DMS79 (cell line): ENCODE measurements around the gene TLK1.
A peak's percentile ranks its signal among the peaks of the same experiment; 100 is the strongest.

Experiments used
- DNase-seq: peaks from one replicate; lab custom pipeline; 2025; lab: John Stamatoyannopoulos, UW

Gene TLK1

DNA sequence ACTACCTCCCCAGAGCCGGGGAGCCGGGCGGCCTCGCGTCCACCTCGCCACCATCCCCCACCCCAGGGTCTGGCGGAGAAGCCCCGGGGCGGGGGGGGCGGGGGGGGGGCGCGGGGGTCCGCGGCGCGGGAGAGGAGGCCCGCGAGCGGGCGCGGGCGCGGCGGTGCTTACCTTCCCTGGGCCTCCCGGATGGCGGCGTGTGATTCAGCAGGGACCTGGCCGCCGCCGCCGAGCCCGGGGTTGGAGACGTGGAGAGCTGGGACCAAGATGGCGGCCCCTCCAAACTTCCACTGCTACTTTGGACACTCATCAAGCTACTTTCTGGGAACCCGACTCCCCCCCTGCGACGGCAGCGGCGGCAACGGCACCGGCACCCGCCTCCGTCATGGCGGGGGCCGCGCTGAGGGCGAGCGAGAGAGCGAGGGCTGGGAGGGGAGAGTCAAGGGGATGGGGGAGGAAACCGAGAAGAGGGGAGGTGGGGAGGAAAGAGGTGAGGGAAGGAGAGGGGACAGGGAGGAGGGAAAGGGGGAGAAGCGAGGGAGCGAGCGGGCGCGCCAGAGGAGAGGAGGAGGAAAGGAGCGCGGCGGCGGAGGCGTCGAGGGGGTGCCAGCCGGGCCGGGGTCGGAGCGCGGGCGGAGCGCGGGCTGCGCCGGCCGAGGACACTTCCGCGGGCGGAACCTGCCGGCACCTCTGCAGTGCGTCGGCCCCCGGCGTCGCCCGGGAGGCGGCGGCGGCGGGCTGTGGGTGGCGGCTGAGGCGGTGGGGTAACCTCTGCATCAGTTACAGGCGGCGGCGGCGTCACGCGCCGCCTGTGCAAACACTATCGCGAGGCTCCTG, at the start of gene TLK1:
Gene TLK1 (minus strand): TSS at position 775 of the 837 bp plus-strand sequence. CDS start 465 bp downstream, at position 310.
- peak; percentile 75 for DNase-seq

DNA sequence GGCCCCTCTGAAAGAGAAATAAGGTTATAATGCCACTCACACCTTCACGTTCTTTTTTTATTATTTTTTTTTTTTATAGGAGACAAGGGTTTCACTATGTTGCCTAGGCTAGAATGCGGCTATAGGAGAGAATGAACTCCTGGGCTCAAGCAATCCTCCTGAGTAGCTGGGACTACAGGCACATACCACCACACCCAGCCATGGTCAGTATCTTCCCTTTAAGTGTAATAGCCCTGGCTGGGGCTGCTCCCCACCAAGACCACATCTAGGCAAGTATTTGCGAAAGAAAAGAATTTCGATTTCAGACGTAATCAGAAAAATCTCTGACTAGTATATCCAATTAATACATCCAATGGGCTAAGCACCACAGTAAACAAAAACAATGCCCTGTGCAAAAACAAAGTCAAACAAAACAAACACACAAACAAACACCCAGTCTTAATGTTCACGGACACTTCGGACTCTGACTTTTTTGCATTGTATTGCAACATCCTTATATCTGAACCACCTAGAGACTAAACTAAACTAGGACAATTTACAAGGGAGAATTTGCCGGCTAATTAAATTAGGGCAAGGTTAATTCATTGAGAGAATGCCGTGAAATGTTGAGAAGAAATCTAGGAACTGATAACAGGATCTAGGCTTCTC, 49.6 kb upstream of the TLK1 start:
- DNase-seq = no peak

DNA sequence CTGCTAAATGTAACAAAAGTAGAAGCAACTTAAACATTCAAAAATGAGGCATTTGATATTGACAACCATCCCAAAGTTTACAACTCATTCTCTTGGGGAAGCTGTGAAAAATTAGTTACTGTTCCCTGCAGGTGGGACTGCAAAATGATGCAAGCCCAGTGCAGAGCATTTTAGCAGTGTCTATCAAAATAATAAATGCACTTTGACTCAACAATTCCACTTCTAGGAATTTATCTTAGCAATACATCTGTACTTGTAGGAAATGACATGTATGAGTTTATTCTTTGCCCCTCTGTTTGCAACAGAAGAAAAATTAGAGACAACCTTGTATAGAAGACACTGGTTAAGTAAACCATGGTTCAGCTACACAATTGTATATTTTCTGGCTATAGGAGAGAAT, 48.0 kb upstream of the TLK1 start:
- no peak for DNase-seq

DNA sequence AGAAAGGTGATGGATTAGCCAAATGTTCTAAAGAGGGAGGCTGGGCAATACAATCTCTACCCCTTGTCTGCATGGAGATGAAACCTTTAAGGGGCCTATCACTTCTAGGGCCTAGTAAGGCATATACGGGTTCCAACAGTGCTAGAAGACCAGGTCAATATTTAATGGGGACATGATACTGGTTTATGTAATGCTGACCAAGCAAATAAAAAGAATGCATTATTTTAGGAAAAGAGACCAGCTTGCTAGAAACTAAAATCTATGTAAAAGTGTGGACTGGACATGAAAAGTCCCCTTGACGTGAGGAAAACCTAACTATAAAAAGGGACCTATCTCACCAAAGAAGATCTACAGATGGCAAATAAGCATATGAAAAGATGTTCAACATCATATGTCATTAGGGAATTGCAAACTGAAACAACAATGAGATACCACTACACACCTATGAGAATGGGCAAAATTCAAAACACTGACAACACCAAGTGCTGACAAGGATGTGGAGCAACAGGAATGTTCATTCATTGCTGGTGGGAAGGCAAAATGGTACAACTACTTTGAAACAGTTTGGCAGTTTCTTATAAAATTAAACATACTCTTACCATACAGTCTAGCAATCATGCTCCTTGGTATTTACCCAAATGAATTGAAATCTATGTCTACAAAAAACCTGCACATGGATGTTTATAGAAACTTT, 45.9 kb upstream of the TLK1 start:
- DNase-seq = no peak

DNA sequence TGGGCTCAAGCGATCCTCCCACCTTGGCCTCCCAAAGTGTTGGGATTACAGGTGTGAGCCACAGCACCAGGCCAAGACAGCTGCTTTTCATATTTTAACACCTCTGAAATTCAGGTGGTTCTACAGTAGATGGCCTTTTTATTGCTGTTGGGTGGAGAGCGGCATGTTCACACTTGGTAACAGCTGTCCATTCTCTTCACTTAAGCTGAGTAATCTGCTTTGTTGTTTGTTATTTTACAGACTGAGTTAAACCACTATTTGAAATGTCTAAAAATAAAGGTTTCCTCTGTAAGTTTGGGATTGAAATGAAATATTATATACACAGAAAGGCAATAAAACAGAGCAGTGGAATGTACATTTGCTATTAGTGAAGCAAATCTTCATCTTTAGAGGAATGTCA, 44.9 kb upstream of the TLK1 start:
- no peak for DNase-seq

DNA sequence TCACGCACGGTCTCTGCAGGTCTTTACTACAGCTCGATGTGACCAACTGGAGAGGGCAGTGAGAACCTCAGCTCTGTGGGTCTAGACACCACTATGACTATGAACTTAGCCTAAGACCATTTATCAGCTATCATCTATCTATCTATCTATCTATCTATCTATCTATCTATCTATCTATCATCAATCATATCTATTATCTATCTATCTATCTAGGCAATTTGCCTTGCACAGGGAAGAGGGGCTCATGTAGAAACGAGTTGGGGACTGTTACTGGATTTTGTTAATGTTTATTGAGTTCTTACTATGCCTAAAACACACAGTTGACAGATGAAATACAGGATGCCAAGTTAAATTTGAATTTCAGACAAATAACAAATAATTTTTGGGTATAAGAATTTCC, 41.1 kb upstream of the TLK1 start:
- no peak for DNase-seq

DNA sequence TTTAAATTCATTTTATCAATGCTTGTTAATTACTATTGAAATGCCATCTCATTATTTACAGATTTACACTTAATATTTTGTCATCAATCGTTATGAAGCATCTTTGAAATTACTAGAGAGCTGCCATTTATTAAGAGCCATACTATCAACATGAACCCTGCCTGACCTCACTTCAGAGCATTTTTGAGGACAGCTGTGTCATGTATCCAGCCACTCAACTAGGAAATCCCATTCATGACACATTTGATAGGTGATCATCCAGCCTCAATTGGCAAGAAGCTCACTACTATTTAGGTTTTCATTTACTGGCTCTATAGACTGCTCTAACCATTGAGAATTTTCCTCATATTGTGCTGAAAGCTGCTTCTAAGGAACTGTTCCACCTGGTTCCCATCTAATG, 40.6 kb upstream of the TLK1 start:
- no peak for DNase-seq

DNA sequence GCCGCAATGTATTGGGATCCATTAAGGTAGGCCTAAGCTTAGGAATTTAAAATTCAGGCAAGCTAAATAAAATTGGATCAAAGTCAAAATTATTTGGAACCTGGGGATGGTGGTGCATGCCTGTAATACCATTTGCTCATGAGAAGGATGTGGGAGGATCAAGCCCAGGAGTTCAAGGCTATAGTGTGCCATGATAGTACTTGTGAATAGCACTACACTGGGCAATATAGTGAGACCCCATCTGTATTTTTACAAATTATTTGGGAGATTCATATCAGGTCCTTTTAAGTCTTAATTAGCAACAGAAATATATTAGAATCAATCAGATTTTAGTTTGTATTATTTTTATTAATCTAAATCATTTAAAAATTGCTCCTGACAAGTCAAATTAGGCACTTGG, 39.8 kb upstream of the TLK1 start:
- no peak for DNase-seq

DNA sequence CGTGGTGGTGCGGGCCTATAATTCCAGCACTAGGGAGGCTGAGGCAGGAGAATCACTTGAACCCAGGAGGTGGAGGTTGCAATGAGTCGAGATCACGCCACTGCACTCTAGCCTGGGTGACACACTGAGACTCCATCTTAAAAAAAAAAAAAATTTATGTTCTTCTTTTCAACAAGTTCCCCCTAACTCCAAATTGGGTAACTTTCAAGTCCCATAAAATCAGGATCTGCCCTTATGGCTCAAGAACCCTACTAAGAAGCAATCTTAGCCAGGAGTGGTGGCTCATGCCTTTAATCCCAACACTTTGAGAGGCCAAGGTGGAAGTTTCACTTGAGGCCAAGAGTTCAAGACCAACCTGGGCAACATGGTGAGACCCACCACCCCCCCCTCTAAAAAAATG, 30.3 kb upstream of the TLK1 start:
- no peak for DNase-seq

DNA sequence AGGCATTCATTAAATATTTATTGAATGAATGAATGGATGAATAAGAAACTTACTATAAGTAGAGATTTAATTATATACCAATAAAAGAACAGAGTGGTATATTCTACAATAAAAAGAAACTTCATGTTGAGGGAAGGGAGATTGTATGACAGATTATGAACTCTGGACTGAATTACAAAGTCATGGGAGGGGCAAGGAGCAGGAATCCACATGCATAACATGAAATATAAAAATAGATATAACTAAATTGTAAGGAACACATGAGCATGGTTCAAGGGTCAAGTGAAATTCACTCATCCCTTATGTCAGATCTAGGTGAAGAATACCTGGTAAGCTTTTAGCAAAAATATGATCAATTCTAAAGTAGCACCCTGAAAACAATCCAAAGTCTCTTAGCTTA, 27.1 kb upstream of the TLK1 start:
- DNase-seq = no peak

DNA sequence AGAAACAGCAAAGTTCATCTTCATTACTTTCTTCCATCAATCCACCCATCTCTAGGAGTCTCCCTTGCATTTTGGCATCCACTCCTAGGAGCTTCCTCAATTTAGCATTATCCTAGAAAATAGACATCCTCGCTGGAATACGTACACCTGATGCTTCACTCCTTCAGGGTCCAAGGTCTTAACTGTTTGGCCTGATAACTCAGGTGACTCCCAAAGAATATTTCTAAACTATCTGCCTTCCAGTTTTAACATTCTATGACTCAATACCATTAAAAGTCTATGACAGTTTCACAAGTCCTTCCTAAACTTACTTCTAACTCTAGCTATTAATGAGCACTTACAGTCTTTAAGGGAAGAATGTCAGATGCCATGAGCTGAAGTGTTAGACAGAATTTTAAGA, 26.5 kb upstream of the TLK1 start:
- DNase-seq = no peak

DNA sequence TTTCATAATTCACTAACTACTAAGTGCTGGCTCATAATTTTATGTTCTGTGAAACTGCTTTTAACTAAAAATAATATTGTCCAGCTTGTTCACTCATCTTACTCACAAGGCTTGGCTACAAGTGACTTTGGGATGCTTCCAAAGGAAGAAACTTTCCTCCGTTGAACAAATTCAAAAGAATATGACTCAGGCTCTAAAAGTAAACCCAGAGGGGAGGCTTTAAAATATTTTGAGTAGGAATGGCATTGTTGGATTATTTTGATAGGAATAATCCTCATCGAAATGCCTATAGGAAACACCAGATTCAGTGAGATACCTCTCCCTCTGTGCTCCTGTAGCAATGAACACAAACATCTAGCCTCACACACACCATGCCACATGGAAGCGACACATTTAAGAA, 25.2 kb upstream of the TLK1 start:
- no peak for DNase-seq

DNA sequence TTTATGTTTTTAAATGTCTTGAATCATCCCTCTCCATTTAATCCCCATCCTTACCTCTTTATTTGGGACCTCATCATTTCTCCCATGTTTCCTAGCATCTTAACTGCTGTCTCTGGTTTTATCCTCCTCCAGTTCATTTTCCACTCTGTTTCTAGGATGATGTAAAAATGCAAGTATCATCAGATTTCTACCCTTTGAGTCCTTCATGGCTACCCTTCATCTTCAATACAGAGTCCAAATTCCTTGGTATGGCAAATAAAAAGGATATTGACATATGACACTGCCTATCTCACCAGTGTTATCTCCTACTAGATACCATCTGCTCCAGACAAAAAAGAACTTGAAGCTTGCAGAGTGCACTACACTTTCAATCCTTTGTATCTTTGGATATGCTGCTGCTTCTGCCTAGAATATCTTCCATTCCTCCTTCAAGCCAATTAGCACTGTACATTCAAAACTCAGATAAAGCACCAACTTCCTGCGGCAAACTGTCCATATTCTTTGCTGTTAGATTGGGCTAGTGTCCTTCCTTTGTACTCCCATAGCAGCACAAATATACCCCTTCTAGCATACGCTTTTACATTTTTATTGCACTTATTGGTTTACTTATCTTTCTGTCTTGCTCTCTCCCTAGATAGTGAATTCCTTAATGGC, 24.6 kb upstream of the TLK1 start:
- DNase-seq = no peak

DNA sequence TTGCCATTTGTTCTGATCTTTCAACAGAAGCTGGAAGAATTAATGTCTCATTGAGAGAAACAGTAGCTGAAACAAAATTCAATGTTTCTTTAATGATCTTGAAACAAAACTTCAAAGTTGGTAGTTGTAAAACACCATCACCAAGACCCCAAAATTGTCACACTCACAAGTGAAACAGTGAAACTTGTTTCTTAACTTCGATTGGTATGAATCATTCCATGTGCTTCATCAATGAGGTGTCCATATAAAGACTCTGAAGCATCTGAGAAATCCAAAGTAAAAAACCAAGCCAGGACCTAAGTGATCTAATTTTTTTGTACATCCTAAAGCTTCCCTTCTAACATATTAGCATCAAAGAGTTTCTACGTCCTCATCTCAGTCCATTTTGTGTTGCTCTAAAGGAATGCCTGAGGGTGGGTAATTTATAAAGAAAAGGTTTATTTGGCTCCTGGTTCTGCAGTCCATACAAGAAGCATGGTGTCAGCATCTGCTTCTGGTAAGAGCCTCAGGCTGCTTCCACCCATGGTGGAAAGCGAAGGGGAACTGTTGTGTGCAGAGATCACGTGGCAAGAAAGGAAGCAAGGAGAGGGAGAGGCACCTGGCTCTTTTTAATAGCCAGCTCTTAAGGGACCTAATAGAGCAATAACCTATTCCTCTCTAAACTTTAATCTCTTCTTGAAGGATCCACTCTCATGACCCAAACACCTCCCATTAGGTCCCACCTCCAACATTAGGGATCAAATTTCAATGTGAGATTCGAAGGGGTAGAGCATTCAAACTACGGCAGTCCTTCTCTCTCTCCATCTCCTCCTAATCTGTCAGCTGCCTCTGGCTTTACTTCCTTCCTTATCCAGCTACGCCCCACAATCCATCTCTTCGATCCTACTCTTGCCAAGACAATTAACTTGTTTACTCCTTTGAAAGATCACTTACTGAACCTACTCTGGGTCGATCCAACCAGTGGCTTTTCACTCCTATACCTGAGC, 20.7 kb upstream of the TLK1 start:
- no peak for DNase-seq

DNA sequence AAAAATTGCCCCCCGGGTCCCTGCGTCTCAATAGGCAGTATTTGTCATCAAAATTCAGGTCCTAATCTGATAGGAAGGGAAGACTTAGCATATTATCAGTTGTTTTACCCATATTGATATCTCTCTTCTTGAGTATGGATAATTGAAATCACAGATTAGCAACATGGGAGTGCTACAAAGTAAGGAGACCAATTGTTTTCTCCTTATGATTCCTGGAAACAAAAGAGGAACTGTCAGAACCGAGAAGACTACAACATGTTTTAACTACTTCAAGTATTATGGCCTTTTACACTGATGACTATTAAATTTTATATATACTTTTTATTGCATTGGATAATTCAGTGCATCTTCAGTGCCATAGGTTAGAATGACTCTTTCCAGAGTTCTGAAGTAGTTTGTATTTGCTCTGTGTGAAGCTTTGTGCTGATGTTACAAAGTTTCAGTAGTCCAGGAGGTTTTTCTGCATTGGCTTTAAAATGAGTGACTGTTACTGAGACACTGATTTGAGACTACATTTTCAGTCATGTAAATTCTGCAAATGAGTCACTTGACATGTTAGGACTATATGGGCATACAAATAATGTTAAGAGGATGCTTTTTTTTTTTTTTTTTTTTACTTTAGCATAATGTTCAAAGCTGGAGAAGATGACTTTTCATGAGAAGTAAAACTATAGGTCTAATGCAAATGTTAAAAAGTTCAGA, 19.7 kb upstream of the TLK1 start:
- DNase-seq = no peak

DNA sequence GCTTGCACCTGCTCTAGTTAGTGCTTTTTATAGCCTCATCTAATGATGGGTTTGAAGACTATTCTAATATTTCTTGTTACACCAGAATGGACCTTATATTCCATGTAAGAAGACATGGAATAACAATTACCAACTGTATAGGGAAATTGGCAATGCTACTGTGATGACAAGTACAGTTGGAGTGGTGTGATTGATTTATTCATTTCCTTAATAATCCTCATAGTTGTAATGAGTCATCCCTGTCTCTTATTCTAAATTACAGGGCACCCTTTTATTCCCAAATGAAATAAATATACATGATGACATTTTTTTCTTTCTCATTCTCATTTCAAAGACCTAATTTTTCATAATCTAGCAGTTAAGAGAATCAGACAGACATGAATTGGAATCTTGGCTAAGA, 18.3 kb upstream of the TLK1 start:
- DNase-seq = no peak

DNA sequence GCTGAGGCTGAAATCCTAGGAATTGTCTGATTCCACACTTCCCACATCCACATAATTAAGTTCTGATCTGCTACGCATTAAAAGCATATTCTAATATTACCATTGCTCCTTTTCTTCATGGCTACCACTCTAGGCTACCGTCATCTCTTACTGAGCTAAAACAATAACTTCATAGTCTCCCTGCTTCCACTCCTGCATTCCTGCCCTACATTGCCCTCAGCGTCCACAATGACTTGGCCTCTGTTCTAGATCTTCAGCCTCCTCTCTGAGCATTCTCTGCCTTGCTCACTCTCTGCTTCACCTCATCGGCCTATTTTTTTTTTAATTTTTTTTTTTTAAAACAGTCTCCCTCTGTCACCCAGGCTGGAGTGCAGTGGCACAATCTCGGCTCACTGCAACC, 15.8 kb upstream of the TLK1 start:
- no peak for DNase-seq

DNA sequence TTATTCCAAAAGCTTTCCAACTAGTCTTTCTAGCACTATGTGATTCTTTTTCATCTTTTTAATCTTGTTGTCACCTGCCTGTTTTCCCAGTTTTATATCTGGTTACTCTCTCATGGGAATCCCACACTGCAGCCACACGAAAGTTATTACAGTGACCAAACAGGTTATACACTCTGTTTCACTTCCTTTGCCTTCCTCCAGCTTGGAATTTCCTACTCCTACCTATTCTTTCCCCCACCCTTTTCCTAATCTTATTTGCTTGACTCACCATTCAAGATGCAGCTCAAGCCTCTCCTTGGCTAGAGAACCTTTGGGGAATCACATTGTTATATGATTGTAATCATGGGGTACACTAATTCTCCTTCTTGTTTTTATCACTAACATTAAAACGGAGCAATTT, 13.4 kb upstream of the TLK1 start:
- no peak for DNase-seq

DNA sequence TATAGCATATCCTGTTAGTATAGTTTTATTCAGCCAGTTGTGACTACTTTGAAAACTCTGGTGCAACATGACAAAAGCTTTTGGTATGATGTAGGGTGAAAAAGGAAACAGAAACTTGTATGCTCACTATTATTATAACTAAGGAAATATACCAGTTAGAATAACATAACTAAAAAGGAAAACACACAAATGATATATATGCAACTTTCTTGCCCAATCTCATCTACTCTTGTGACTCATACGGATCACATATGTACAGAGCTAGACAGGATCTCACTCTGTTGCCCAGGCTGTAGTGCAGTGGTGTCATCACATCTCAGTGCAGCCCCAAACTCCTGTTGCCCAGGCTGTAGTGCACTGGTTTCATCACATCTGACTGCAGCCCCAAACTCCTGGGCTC, 12.4 kb upstream of the TLK1 start:
- no peak for DNase-seq

DNA sequence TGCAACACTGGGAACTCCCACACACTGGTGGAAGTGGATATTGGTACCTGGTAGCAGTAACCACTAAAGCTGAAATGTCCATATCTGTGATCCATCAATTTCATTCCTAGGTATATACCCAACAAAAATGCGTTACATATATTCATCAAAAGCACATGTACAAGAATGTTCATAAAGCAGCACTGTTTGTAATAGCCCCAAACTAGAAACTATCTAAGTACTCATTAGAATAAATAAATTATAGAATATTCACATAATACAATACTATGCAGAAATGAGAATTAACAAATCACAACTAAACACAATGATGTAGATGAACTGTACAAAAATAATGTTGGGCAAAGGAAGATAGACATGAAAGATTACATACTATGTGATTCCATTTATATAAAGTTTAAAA, 11.1 kb upstream of the TLK1 start:
- DNase-seq = no peak

DNA sequence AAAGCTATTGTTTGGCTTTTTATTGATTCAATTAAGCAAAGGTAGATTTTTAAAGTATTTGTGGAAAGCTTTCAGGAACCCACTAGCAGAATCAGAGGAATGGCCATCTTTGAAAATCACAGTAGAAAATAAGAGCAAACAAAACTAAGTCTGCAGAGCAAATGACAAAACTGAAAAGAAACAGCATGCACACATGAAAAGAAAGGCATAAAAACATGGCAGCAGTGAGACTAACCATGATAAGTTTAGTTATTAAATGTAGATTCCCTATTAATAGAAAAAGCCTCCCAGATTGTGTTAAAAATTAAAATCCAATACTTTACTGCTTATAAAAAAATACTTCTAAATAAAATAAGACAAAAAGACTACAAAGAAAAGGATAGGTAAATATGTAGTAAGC, 9.1 kb upstream of the TLK1 start:
- DNase-seq = no peak
